GM18858 (cell line): ENCODE data around the gene NSUN6.
A peak's percentile ranks its signal among the peaks of the same experiment; 100 is the strongest.

ENCODE experiments used
- ATAC-seq: cut with Tn5 transposase; IDR thresholded peaks from one replicate; pipeline ENCODE4 v1.9.1; 2021; ENCODE audit not compliant: unreplicated experiment

NSUN6 gene

DNA sequence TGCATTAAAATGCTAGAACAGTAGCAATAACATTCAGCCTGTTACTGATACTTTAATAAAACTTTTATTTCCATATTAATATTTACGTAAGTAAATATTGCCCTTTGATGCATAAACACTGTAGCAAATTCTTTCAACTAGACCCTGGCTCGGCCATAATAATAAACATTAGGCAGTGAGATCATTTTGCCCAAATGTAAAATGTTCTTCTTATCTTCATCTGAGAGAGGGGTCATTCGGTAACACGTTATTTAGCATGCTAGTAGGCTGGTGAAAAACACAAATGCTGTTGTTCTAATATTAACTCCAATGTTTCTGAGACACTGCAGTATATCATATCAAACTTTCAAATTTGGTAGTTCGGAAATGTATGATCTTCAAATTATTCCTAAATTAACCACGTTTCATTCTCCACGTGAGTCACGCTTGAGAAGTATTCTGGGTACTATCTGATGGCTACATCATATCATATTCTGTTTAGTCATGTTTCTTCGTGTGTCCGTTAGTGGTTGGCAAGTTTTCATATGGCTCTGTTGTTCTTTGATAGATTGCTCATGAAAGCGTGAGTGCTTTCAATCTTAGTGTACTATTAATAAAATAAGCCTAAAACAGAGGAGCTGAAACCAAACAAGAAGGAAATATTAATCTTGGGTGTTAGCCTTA, 145.8 kb downstream of the NSUN6 start:
- ATAC-seq = no peak

GRCh38 chr10:18504161-18504560, 147.2 kb downstream of the NSUN6 start:
- no peak for ATAC-seq

DNA sequence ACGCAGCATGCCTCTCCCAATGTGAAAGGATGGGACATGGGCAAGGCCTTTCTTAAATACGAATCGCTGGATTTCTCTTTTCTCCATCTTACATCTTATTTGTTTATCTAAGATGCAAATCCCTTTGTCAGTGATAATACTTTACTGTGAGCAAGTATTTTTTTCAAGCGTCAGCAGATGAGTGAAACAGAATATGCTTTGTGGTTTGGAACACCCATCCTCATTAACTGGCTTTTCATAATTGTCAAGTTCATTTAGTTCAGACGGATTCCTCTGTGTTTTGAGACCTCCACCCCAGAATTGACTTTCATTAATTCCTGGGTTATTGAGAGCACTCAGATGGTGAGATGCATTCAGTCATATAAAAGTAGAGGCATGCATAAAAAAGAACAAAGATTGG, 149.8 kb downstream of the NSUN6 start:
- ATAC-seq = no peak

- ATAC-seq = peak; percentile 98
These were observed 150.2 kb downstream of the NSUN6 start for GRCh38 chr10:18501198-18501597.

GRCh38 chr10:18500576-18500975, 150.8 kb downstream of the NSUN6 start:
- ATAC-seq = no peak

DNA sequence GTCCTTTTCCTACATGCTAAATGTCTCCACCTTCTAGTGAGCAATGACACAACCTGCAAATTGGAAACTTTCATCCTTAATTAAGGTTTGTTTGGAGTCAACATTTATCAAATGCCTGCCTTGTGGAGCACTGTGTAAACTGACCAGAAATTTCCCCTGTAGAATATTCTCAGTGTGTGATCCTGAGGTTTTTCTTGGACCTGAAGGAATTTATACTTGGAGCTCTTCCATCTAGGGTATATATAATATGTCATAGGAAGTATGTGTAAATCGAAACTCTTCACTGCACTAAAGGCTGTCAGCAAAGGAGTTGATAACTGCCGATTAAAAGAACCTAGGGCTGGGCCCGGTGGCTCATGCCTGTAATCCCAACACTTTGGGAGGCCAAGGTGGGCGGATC, 152.4 kb downstream of the NSUN6 start:
- no peak for ATAC-seq

DNA sequence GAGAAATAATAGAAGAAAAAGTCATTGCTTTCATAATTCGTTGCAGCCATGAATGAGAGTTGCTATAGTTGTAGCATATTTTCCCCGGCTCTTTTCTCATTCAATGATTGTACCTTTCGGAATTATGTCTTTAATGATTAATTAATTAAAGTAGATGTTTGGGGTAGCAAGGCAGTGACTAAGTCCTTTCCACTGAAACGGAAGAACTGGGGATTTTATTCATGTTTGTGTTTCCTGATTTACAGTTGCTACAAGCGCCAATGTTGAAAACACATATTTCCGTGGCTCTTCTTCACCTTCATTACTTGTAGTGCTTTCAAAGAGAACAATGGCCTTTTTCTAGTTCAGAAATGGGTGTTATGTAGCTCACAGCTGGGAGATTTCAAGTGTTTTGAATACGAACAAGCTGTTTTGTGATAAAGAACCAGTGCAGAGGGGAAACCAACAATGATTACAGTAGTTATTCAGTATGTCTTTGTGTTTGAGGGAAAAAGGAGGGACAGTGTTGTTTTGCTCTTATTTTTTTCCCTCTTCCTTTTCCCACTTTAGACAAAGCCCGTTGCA, 153.5 kb downstream of the NSUN6 start:
- no peak for ATAC-seq
